Right ventricle myocardium superior (tissue), 1 donor: ENCODE results near the gene CTAGE6. TPM values are rescaled to one million over a fixed set of nuclear protein-coding genes. Genes with fewer than 3 reads are reported as not detected.
"Not testable (repeated sequence)": the region's sequence is repeated elsewhere in the genome, so short reads cannot be mapped to it uniquely, and the experiment has no call there.

Experiments
- ATAC-seq: fragments of 200-7000 bp; cut with Tn5 transposase; one replicate; pipeline ENCODE4 v1.9.1; 2020; ENCODE audit warnings: mild to moderate bottlenecking; ENCODE audit not compliant: poor library complexity
- DNase-seq: peaks from one replicate; pipeline ENCODE4 v3.0.0-alpha.2; 2020
- intact Hi-C: fragments of 100-400 bp; cut with DNase I; formaldehyde crosslinking; loops from one replicate; pipeline ENCODE4 v1.11.2; 2022
- total RNA-seq: library from RNA; stranded (reverse); fragmentation: NEBNext Ultra II Directional; extraction: Animal tissue kit (Norgen Biotek cat#: 25700); gene quantifications from one replicate; pipeline ENCODE4 v1.2.1, GENCODE V29; 2021
- donor health status: DM: no; HTN: yes; CAD: no; lungs with severe emphysema.

The CTAGE6 gene
- total RNA-seq, 1 donor from 2014 or later: 0.11 TPM

GRCh38 chr7:143728333-143728862 lies 29.1 kb downstream of the CTAGE6 start:
- ATAC-seq: no peak
- intact Hi-C loops: no loop called here
- no peak for DNase-seq

- intact Hi-C loops, DNase-seq: not testable (repeated sequence)
- ATAC-seq: peak; percentile 45
Measured at GRCh38 chr7:143727561-143727960, 29.9 kb downstream of the CTAGE6 start.

GRCh38 chr7:143726143-143726542 lies 31.4 kb downstream of the CTAGE6 start:
- ATAC-seq, DNase-seq, intact Hi-C loops: not testable (repeated sequence)

GRCh38 chr7:143720335-143720734 lies 37.2 kb downstream of the CTAGE6 start:
- intact Hi-C loops, ATAC-seq, DNase-seq: not testable (repeated sequence)

GRCh38 chr7:143715543-143716193 lies 41.8 kb downstream of the CTAGE6 start:
- intact Hi-C loops, ATAC-seq, DNase-seq: not testable (repeated sequence)

- intact Hi-C loops, DNase-seq, ATAC-seq: not testable (repeated sequence)
Measured at GRCh38 chr7:143714581-143715454, 42.7 kb downstream of the CTAGE6 start.

- ATAC-seq, intact Hi-C loops: not testable (repeated sequence)
Measured at GRCh38 chr7:143712381-143712780, 45.1 kb downstream of the CTAGE6 start.

GRCh38 chr7:143711727-143712324 lies 45.7 kb downstream of the CTAGE6 start:
- ATAC-seq, DNase-seq, intact Hi-C loops: not testable (repeated sequence)

More at GRCh38 chr7:143712381-143712780, 45.1 kb downstream of the CTAGE6 start:
- not testable (repeated sequence) for DNase-seq

GRCh38 chr7:143709895-143710294 lies 47.6 kb downstream of the CTAGE6 start:
- intact Hi-C loops, ATAC-seq, DNase-seq: not testable (repeated sequence)

Other genes starting within 250 kb of the CTAGE6 start
- not detected for gene CTAGE15, start 185.9 kb downstream of the CTAGE6 start, total RNA-seq
- gene TCAF2, start 136.7 kb downstream of the CTAGE6 start, total RNA-seq: 0.27 TPM
- gene TCAF1, start 144.5 kb upstream of the CTAGE6 start, total RNA-seq: 33.8 TPM
- not detected for gene OR2F2, start 177.5 kb upstream of the CTAGE6 start, total RNA-seq
- gene OR2F1, start 197.1 kb upstream of the CTAGE6 start, total RNA-seq: not detected
- gene OR6B1, start 242.6 kb upstream of the CTAGE6 start, total RNA-seq: not detected